ENCODE data around the gene HSD11B2.

Gene HSD11B2

DNA sequence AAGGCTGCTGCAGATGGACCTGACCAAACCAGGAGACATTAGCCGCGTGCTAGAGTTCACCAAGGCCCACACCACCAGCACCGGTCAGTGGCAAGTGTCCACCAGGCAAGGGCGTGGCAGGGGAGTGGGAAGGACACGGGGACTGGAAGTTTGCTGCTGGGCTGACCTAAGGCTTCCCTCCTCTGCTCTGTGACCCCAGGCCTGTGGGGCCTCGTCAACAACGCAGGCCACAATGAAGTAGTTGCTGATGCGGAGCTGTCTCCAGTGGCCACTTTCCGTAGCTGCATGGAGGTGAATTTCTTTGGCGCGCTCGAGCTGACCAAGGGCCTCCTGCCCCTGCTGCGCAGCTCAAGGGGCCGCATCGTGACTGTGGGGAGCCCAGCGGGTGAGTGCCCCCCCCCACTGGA, 4.8 kb downstream of the HSD11B2 start:
- no peak for FAIRE-seq

DNA sequence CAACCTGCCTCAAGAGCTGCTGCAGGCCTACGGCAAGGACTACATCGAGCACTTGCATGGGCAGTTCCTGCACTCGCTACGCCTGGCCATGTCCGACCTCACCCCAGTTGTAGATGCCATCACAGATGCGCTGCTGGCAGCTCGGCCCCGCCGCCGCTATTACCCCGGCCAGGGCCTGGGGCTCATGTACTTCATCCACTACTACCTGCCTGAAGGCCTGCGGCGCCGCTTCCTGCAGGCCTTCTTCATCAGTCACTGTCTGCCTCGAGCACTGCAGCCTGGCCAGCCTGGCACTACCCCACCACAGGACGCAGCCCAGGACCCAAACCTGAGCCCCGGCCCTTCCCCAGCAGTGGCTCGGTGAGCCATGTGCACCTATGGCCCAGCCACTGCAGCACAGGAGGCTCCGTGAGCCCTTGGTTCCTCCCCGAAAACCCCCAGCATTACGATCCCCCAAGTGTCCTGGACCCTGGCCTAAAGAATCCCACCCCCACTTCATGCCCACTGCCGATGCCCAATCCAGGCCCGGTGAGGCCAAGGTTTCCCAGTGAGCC, 5.8 kb downstream of the HSD11B2 start:
- FAIRE-seq, result no peak

DNA sequence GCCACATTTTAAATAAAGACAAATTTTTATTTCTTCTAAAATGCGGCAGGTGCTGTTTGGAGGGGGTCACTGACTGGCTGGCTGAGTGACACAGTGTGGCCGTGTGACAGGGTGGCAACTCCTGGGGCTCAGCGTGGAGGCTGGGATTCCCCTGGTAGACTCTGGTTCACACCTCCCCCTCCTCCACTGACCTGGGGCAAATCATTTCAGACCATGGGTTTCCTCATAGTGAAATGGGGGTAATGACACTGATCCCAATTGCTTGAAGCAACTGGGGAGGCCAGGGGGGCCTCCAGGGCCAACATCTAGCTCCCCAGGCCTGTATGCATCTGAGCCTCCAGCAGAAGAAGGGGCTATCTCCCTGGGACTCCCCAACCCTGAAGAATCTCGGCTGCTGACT, 6.6 kb downstream of the HSD11B2 start:
- no peak for FAIRE-seq

DNA sequence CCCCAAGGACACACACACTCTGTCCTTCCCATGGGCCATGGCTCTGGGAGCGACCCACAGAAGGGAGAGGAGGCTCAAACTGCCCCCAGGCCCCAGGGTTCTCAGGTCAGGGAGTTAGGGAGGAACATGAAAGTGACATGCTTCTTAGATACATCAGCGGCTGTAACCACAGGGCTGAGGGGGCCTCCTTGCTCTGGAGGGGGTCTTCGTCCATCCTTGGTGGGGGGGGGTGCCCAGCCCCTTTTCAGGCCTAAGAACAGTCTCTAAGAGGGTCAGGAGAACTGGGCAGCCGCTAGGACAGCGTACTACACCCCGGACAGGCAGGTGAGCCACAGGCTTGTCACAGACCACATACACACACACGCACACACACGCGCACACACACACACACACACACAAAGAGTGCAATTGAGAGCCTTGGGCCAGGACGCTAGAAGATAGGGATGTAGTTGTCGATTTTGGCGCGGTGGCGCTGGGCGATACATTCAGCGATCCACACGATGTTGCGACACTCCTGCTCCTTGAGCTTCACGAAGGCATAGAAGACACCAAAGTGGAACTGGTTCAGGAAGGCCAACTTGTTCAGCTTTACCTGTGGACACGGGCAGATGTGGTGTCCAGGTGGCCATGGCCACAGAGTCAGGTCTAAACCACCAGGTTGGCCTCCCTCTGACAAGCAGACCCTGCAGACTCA, 7.3 kb downstream of the HSD11B2 start:
- no peak for FAIRE-seq

DNA sequence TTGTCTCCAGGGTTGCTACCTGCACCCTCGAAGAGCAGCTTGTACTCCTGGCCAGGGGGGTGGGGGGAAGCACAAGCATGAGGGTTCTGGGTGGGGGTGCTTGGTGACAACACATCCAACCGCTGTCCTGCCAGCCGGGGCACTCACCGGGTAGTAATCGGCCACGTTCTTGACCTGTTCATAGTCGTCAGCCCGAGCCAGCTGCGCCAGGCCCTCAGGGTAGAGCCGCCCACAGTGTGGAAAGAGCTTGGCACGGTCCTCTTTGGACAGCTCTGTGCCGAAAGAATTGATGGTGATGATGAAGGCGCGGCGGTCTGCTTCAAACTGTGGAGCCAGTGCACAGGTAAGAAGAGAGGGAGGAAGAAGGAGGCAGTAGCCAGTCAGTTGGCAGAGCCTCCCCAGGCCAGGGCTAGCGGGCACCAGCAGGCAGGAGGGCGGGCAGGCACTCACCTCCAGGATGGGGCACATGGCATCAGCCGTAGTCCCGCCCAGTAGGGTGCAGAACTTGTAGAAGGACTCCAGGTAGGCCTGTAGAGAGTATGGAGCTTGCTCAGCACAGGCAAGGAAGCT, 8.0 kb downstream of the HSD11B2 start:
- FAIRE-seq, result no peak

DNA sequence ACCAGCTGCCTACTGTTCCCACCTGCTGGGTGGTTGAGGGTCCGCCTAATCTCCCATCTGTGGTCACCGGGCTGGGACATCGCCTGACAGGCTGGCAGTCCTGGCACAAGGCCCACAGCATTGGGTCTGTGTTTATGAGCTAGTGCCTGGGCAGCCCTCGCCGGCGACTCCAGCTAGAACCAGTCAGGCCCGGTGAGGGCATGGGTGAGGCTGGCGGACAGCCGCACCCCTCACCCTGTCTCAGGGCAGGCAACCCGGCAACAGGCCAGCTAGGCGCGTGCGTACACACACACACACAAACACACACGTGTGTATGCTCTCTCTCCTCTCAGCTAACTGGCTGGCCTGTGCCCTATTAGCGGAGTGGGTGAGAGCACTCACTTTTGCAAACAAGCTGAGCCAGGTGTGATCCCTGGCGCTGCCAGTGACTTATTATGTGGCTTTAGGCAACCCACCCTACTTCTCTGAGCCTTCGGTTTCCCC, 10.4 kb downstream of the HSD11B2 start:
- no peak for FAIRE-seq

DNA sequence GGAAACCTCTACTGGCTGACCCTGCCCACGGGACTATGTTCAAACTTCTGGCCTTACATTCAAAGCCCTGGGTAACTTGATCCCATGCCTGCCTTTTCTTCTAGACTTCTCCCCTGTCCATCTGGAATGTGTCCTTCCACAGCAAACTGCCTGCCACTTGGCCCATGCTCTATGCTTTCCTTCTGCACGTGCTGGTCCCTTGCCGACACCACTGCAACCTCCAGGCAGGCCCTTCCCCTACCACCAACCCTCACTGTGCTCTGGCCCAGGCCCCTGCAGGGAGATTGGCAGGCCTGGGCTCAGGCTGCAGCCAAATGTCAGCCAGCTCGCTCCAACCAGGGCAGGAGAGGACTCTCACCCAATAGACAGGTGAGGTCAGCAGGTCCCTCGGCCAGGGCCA, 11.0 kb downstream of the HSD11B2 start:
- FAIRE-seq, result no peak

DNA sequence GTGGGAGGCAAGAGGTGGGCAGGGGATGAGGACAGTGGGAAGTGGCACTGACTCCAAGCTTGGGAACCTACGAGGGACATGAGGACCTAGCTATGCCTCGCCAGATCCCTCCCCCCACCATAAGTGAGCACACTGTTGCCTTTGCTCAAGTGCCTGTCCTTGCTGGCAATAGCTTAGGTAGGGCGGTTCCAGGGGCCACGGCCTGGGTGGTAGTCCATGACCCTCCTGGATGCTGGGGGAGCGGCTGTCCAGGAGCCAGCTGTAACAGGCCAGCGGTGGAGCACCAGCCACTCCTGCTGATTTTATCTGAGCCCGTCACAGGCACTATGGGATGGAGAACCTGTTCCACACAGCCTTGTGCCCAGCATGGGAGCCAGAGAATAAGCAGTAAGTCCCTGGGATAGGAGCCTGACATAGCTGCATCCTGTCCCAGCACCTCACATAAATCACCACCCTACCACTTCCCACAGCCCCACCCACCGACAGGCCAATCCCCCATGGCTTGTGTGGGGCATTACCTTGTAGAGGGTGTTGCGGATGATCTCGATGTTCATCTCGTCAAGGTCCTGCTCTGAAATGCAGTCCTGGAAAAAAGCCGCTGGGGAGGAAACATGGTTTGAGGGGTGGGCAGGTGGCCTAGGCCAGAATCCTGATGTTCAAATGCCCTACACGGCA, 11.8 kb downstream of the HSD11B2 start:
- FAIRE-seq, result no peak

DNA sequence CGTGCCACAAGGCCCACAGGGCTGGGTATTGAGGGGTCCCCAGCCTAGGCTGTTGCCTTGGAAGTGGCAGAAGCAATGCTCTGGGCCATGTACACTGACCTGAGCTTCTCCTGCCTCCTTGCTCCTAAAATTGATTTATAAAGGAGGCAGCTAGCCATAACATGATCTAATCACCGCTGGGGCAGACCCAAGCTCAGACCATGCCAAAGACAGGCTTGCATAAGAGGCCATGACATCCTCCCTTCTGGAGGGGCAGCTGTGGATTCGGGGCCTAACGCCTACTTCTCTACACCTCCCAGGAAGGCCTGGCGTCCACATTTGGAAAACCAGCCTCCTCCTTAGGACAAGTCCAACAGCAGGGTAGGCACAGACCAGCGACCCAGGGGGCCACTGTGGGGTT, 12.3 kb downstream of the HSD11B2 start:
- no peak for FAIRE-seq

DNA sequence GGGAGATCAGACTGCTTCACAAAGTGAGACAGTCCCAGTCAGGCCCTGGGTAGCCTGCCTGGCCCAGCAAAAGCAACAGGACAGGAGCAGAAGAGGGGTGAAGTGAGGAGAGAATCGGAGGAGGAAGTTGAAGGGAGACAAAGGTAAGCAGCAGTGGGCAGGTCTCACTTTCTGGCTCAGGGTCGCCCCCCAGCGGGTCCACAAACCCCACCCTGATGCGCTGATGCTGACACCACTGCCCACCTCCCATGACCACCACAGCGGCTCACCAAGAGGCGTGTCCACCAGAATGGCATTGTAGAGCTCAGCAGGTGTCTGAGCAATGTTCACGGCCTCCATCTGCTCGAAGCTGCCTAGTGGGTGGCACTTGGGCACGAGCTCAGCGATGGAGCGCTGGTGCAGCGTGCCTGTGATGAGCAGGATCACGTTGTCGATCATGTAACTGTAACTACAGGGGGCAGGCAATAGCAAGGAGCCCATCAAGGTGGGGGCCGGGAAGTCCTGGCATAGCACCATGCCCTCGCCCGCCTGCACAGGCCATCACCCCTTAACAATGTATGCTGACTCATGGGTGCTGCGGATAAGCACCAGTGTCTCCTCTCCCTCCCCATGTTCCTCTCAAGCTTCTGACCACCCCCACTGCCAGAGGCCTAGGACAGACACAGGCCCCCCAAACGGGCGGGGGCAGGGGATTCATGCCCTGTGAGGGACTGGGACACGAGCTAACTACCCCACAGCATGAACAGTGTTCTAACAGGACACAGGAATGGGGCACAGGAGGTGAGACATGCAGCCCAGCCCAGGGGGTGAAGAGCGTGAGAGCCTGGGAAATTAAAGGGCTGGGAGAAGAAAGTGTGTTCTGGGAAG, 13.6 kb downstream of the HSD11B2 start:
- no peak for FAIRE-seq

DNA sequence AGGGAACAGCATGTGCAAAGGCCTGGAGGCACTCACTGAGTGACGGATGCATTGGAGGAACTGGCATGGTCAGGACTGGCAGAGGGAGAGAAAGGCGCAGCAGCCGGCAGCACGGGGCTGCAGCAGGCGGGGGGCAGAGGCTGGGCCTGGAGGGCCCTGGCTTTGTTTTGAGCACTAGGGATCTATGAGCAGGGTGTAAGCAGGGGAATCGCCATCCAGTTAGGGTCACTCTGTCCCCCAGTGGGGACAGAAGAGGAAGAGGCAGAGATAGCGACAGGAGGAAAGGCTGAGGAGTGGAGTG, 14.2 kb downstream of the HSD11B2 start:
- no peak for FAIRE-seq

DNA sequence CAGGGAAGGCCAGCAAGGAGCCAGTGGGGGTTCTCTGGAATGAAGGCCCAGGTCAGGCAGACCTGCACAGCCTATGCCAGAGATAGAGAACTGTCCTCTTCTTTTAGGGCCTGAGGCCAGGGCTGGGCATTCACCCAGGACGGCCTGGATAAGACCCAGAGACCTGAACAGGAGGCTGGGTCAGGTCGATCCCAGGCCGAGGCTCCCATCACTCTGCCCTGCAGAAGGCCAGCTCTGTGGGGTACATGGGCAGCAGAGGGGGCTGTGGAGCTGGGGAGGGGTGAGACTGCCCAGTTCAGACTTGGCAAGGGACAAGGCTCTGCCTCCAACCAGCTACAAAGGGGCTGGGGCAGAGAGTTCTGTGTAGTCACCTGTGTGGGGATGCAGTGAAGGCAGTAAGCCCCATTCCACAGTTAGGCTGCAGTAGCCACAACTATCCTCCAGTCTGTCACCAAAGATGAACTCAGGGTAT, 14.6 kb downstream of the HSD11B2 start:
- FAIRE-seq, result no peak

DNA sequence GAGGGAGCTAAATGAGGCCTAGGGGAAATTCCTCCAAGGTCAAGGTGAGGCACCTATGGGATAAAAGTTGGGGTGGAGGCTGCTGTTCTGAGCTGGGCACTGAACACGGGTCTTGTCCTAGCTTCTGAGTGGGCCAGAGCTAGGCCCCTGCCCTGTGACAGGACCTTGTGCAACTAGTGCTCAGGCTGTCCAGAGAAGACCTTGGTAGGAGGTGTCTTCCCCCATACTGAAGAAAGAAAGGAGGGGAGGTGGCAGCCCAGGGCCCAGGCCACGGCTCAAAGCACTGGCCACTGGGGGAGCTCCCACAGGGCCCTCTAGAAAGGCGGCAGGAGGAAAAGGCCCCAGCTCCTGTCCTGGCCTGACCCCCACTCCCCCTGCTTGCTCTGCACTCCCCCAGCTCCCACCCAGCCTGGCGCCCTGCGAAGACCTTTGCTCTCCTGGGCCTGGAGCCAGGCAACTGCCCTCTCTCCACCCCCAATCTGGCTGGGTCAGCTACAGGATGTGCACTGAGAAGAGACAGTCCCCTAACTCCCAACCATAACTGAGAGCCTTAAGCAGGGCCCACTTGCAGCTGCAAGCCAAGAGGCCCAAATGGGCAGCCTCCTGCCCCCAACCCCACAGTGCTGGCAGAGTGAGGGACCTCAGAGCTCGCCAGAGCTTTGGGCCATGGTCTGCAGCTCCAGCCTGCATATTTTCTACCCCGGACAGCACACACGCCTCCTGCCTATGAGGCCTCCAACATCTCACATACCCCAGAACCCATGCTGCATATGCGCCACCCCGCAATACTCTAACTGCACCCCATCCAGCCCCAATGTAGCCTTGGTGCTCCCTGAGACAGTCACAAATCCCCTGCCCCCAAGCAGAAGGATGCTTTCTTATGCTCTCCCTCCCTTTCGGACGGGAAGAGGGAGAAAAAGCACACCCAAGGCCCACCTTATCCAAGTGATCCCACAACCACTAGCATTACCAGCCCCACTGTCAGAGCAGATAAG, 15.3 kb downstream of the HSD11B2 start:
- FAIRE-seq, result no peak

DNA sequence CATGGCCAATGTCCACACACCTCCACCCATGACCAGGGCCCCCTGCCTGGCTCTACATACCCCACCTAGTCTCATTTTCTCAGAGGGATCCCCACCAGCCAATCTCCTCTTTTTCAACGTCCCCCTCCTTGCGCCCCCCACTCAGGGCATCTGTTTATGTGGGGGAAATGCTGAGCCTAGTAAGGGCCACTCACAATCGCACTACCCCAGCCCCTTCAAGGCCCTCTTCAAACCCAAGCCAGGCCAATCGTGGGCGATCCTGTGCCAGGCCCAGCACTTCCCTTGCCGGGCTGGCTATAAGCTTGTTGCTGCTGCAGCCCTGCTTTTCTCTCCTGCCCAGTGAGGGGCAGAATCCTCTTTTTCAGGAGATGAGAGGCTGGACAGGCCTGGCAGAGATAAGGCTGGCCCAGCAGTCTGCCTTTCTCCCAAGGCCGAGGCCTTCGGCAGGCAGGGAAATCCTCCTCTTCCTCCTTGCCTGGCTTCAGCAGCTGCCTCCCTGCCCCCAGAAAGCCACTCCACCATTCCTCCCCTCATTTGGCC, 16.1 kb downstream of the HSD11B2 start:
- FAIRE-seq, result no peak

DNA sequence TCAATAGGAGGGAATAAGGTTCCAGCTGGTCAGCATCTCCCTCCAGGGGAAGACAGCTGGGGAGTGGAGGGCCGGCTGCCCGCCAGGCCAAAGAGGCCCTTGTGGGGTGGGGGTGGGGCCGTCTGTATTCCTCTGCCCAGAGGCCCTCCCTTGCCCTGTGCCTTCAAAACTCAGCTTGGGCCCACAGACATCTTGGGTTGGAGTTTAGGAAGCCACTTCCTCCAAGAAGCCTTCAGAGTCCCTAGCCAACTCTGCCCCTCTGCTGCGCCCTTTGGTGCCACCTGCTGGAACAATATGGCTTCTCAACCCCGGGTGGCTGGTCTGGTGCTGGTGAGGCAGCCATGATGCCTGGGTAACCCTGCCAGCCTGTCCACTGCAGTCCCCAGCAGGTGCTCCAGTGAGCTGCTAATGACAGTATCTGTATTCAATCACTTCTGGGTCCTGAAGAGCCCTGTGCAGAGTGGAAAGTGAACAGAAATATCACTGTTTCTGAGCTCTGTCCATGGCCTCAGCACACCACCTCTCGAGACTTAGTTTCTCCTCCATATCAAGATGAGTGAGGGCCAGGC, 16.7 kb downstream of the HSD11B2 start:
- FAIRE-seq, result no peak

DNA sequence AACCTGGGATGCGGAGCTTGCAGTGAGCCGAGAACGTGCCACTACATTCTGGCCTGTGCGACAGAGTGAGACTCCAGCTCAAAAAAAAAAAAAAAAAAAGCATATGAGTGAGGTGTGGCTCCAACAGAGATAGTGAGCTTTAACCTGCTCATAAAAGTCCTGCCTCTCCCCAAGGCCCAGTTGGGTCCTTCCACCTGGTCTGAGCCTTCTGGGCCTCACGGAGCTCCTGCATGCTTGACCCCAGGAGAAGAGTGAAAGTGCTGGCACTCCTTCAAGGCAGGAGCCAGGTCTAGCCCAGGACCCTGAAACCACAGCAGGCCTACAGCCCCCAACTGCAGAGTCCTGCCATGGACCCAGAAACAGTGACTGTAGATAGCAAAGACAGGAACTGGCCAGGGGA, 17.7 kb downstream of the HSD11B2 start:
- FAIRE-seq, result no peak

DNA sequence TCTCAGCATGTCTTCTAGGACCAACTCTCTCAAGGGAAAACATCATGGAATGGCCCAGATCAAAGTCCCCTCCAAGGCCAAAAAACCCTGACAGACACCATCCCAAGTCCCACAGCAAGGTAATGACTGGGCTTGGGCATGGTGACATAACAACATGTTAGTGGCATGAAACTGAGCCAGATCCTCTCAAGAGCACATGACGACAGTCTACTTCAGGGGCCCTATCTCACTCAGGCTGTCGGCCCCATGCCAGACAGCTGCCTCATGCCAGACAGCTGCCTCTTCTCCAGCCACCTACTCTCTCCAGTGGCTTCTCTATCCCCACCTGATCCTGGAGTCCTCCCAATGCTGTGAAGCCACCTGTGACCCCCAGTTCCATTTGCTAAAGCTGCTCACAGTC, 18.4 kb downstream of the HSD11B2 start:
- FAIRE-seq, result no peak

DNA sequence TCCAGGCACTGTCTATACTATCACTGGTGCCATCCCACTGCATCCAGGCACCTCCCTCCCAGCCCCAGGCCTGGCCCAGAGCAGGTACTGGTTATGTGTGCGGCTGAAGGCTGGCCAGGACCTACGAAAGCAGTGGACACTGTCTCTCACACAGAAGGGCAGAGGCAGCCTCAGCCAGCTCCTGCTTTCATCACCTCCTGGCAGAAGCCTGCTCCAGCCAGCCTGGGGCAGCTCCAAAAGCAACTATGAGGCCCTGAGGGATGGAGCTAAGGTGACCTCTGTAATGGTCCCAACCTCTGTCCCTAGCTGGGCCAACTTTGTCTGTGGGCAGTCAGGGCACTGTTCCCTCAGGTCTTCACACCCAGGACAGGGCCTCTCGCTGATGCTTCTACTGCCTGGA, 18.8 kb downstream of the HSD11B2 start:
- FAIRE-seq, result no peak

DNA sequence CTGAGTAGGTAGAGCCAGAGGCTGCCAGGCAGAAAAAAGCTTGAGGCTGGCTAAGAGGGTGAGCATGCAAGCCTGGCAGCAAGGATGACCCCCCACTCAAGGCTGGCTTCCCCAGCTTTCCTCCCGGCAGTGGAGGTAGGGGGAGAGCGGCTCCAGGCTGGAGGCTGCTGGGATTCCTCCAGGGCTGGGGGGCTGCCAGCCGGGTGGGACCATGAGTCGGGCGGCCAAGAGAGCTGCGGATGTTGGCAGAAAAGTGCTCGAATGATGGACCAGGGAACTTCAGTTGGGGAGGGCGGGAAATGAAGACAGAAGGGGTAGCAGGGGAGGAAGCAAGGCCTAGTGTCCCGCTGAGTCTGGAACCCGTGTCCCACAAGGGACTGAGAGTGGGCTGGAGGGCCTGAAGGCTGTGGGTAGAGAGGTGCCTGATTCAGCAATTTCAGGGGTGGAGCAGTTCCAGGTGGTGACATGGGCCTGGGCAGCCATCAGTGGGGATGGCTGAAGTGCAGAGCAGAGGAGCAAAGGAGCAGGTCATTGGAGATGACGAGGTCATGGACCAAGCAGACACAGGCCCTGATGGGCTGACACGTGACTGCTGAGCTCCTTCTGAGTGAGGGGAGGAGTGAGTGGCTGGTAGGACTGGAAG, 20.3 kb downstream of the HSD11B2 start:
- no peak for FAIRE-seq

DNA sequence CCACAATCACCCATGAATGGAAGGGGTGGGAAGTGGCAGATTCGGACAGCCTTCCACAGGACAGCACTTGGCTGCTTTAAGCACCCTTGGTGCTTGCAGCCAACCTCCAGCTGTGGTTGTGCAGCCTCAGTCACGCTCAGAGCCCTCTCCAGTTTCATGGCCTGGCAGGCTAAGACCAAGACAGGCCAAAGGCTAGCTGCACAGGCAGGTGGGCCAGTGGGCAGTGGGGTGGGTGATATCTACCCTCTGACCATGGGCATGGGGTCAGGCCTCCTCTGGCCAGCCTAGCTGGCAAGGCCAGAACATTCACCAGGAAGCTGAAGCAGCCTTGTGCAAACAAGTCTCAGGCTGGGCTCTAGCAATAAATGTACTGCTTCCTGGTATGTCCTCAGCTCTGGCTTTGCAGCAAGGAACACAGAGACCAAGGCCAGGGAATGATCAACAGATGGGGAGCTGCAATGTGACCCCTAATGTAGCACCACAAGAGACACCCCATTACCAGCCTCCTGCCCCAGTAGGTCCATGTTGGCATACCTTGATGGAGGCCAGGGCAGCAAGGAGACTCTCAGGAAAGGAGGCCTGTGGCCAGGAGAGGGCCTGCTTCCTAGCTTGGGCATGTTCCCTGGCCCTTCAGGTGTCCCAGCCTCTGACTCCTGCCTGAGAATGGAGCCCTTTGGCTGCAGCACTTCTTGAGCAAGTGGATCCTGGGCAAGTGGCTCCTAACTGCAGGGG, 20.9 kb downstream of the HSD11B2 start:
- FAIRE-seq, result no peak

All from G401.6 (cell line).